Left cardiac atrium (tissue), 4 donors: ENCODE measurements around the gene SLC25A10. TPM values are rescaled to one million over a fixed set of nuclear protein-coding genes. Genes with fewer than 3 reads are reported as not detected.

Experiments used
- ATAC-seq, 2 donors: fragments of 200-7000 bp; cut with Tn5 transposase; one replicate each; pipeline ENCODE4 v1.9.1; 2020; ENCODE audit warnings: mild to moderate bottlenecking in 2 of 2, moderate library complexity in 2 of 2
- DNase-seq: peaks from one replicate; pipeline ENCODE4 v3.0.0-alpha.2; 2020
- intact Hi-C, 2 donors: fragments of 100-400 bp; cut with DNase I; formaldehyde crosslinking; loops; one replicate each; pipeline versions ENCODE4 v1.14.1 to v1.15.1; 2022 to 2023
- total RNA-seq, 2 donors: library from RNA; stranded (reverse); fragmentation: NEBNext Ultra II Directional; extraction: Animal tissue kit (Norgen Biotek cat#: 25700); gene quantifications; one replicate each; pipeline ENCODE4 v1.2.1, GENCODE V29; 2021
- donor health status: DM: no; HTN: yes; CAD: no.
- donor health status: DM: no; HTN: yes; CAD: no; lungs with severe emphysema.
- donor health status: DM: yes; HTN: yes; CAD: no.
- donor health status: Dilated cardiomyopathy.

Gene SLC25A10
- total RNA-seq, 2 donors from 2014 or later = 10.1 to 11.8 TPM

- ATAC-seq (no peak), DNase-seq (no peak)
- intact Hi-C loops = no loop called here
Observed at GRCh38 chr17:81715872-81716673, 4.0 kb downstream of the SLC25A10 start.

- no peak for ATAC-seq
- intact Hi-C loops = no loop called here
- no peak for DNase-seq
Observed at GRCh38 chr17:81716674-81716996, 4.6 kb downstream of the SLC25A10 start.

GRCh38 chr17:81717049-81717765, 5.1 kb downstream of the SLC25A10 start:
- intact Hi-C loops = no loop called here
- DNase-seq (no peak), ATAC-seq (no peak)

GRCh38 chr17:81717766-81718089, 5.6 kb downstream of the SLC25A10 start:
- intact Hi-C loops = no loop called here
- ATAC-seq (no peak), DNase-seq (no peak)

GRCh38 chr17:81719410-81720266, 7.6 kb downstream of the SLC25A10 start:
- ATAC-seq (no peak), DNase-seq (no peak)
- intact Hi-C loops = no loop called here

GRCh38 chr17:81720267-81721071, 8.4 kb downstream of the SLC25A10 start:
- intact Hi-C loops = no loop called here
- DNase-seq (no peak), ATAC-seq (no peak)

GRCh38 chr17:81722184-81723120, 10.4 kb downstream of the SLC25A10 start:
- intact Hi-C loops = no loop called here
- no peak for DNase-seq
- peak; percentile 49 to 79 for ATAC-seq

- peak in 1 of 2 donors; percentile 16 for ATAC-seq
- intact Hi-C loops = no loop called here
- DNase-seq = no peak
Observed at GRCh38 chr17:81723651-81724209, 11.6 kb downstream of the SLC25A10 start.

GRCh38 chr17:81725439-81725838, 13.4 kb downstream of the SLC25A10 start:
- intact Hi-C loops = no loop called here
- DNase-seq (no peak), ATAC-seq (no peak)

GRCh38 chr17:81726004-81726403, 13.9 kb downstream of the SLC25A10 start:
- intact Hi-C loops = no loop called here
- ATAC-seq (no peak), DNase-seq (no peak)

- intact Hi-C loops = no loop called here
- DNase-seq = no peak
- no peak for ATAC-seq
Observed at GRCh38 chr17:81727324-81728031, 15.4 kb downstream of the SLC25A10 start.

- DNase-seq (peak; percentile 84), ATAC-seq (peak; percentile 92 to 93)
- intact Hi-C loops = no loop called here
Observed at GRCh38 chr17:81733507-81734404, 21.7 kb downstream of the SLC25A10 start.

- no peak for DNase-seq
- no peak for ATAC-seq
- intact Hi-C loops = no loop called here
Observed at GRCh38 chr17:81734405-81735263, 22.6 kb downstream of the SLC25A10 start.

- ATAC-seq = peak in 1 of 2 donors; percentile 29
- no peak for DNase-seq
Observed at GRCh38 chr17:81735264-81736102, 23.4 kb downstream of the SLC25A10 start.

More at GRCh38 chr17:81735264-81736102, 23.4 kb downstream of the SLC25A10 start:
- intact Hi-C loops = no loop called here
